ENCODE results near the gene SMAD7.

DNA sequence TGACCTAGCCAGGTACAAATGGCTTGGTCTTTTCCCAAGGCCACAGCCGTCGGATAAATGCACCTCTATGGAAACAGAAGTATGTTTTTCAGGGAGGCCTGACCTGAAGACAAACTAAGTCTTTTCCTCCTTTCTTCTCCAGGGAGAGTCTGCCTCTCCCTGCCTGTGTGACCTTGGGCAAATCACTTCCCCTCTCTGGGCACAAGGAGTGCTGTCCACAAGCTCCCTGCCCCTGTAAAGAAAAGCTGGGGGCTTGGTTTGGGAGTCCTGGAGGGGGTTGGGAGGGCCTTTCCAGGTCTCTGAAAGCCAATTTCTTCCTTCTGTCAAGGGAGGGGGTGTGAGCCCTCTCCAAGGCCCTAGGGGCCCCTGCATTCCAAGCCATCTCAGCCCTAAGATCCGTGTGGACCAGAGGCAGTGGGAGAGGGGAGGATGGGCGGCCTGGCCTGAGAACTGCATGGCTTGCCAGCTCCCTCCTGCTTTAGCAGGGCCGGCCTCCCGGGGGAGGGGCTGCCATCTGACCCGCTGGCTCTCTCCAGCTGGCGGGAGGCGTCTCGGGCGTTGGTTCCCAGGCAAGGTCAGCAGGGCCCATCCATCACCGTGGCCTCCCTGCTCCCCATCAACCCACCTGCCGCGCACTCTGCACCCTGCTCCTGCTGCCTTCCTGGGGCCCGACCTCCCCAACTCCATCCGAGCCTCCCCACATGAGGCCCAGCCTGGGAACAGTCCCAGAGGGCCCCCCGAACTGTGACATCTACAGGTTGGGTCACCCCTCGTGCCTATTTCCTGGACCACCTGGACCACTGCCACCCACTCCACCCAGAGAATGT is 61.4 kb downstream of the SMAD7 start:
- TF ChIP-seq CTCF (conservative IDR thresholded peaks at IDR 0.05; ENCODE audit: low read depth, low read length) (no peak), EZH2 (IDR thresholded peaks at IDR 0.05; ENCODE audit: borderline replicate concordance, low read depth, low read length, poor library complexity, severe bottlenecking) (no peak)

All from A673 (cell line).